Measurements from ENCODE around the gene TAS2R8.
"Not testable (repeated sequence)": the region's sequence is repeated elsewhere in the genome, so short reads cannot be mapped to it uniquely, and the experiment has no call there.

The TAS2R8 gene, protein sequence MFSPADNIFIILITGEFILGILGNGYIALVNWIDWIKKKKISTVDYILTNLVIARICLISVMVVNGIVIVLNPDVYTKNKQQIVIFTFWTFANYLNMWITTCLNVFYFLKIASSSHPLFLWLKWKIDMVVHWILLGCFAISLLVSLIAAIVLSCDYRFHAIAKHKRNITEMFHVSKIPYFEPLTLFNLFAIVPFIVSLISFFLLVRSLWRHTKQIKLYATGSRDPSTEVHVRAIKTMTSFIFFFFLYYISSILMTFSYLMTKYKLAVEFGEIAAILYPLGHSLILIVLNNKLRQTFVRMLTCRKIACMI

DNA sequence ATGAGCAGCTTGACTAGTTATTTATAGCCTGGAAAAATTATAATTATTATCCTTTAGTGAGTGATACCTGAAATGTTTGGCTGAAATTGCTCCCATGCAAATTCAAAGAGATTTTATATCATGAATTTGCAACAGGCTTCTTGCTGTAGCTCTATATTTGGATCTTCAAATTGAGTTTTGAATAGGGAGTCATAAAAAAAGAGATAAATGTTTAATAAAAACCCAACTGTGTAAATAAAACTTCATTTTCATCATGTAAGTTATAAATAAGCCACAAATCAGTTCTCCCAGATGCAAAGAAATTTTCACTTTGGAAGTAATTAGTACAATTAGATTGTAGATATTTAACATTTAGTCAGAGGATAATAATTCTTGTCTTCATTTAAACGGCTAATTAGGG lies at the start of gene TAS2R8:
Gene TAS2R8, minus strand, starts transcription at position 101 of the 400 bp plus-strand sequence. CDS start 306 bp downstream, outside the sequence.
- DNase-seq (ENCODE audit: low read depth, low spot score), result no peak
- no peak within 1 kb of the TSS for H3K27ac ChIP-seq

DNA sequence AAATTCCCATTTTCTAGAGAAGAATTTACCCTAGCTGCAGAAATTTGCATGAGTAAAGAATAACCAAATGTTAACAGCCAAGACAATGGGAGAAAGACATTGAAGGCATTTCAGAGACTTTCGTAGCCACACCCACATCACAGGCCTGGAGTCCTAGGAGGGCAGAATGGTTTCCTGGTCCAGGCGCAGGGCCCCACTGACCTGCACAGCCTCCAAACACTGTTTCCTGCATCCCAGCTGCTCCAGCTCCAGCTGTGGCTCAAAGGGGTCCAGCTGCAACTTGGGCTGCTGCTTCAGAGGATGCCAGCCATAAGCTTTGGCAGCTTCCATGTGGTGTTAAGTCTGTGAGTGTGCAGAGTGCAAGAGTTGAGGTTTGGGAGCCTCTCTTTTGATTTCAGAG lies 48.7 kb upstream of the TAS2R8 start:
- H3K27ac ChIP-seq, result no peak overlapping the region

DNA sequence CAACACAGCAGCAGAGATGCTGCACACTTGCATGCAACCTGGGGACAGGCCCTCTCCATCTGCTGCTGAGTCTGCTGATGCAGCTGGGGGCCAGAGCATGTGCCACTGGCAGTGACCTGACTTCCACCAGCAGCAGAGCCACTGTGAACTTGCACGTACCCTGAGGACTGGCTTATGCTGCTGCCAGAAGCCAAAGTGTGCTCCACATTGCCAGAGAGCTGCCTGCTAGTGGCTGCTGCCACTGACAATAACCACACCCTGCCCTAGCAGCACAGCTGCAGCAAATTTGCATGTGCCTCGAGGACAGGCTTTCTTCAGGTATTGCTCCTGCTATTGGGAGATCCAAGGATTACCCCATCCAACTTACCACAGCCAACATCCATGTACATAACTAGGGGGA lies 46.7 kb upstream of the TAS2R8 start:
- no peak overlapping the region for H3K27ac ChIP-seq
- DNase-seq (ENCODE audit: low read depth, low spot score), result no peak

More for the DNA sequence above, 48.7 kb upstream of the TAS2R8 start:
- DNase-seq (ENCODE audit: low read depth, low spot score), result no peak

DNA sequence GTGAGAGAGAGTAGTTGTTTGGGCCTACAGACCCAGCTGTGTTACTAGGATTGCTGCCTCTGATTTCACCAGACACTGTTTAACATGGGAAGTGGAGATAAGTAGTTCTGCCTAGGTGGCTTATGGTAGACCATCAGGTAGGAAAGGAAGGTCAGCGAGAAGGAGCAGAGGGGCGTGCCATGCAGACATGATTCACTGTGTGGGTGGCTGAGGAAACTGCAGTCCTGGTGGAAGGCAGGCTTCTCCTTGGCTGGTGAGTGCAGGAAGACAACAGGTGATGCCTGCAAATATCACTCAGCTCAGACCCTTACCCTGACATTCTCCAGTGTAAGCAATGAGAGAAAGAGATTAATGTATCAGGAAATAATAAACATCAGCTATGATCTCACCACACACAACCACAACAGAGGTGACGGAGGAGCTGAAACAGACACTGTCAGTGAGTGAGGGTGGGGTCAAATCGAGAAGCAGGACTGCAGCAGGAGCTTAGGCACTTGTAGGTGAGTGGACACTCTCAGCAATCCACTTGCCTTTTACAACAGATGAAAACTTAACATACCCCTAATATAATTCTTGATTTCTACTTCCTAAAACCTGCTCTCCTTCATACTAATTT lies 44.3 kb upstream of the TAS2R8 start:
- H3K27ac ChIP-seq, result no peak overlapping the region
- DNase-seq (ENCODE audit: low read depth, low spot score), result no peak

DNA sequence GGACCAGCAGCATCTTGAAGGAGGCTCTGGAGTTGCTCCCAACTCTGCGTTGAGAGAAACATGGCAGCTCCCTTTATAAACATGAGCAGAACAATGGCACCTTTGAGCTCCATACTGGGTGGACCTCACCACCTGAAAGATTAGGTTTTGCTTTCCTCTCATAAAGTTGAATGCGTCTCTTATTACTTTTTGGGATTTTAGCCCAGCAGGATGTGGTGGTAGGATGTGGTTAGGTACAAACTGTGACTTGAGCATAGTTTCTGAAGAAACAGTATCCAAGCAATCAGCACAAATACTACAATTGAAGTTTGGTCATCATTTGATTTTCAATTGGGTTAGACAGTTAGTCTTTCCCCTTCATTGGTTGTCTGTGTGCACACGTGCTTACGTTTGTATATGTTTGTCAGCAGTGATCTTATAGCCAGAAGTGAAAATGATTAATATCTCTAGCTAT lies 42.4 kb upstream of the TAS2R8 start, which contains the start of gene PRR4:
Gene PRR4, minus strand, starts transcription at position 51 of the 454 bp plus-strand sequence. Its CDS starts 38 bp downstream, at position 13.
- DNase-seq (ENCODE audit: low read depth, low spot score), result no peak
- H3K27ac ChIP-seq, result no peak within 1 kb of the TSS

DNA sequence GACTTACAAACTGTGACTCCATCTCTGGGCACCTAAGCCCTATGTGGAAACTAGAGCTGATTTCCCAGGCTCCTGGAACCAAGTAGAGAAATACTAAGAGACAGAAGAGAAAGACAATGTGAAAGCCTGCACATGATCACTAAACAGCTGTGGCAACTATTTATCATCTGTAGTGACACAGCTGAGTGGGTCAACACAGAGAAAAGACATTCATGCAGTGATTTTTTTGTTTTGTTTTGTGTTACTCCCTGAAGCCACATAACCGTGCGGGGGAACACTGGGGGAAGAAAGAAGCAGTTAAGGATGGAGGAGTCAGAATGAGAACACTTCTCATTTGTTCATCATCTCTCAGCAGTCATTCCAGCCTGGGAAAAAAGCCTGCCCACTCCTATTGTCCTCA lies 40.7 kb upstream of the TAS2R8 start:
- no peak for DNase-seq (ENCODE audit: low read depth, low spot score)
- H3K27ac ChIP-seq, result no peak overlapping the region

DNA sequence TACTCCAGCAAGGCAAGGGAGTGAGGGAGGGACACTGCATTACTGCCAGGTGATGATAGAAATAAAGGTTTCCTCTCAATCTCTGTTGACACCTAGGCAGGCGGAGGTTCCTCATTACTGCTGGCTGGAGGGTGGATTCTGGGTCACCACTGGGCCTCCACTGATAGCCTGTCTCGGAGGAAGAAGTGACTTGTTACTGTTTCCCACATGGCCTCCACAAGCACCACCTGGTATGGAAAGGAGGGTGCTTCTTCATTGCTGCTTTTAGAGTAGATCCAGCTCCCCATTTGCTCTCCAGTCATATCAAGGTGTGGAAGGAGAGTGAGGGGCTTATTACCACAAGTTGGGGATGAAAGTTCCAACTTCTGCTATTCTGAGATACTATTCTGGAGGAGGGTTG lies 35.8 kb upstream of the TAS2R8 start:
- no peak for DNase-seq (ENCODE audit: low read depth, low spot score)
- H3K27ac ChIP-seq, result no peak overlapping the region

DNA sequence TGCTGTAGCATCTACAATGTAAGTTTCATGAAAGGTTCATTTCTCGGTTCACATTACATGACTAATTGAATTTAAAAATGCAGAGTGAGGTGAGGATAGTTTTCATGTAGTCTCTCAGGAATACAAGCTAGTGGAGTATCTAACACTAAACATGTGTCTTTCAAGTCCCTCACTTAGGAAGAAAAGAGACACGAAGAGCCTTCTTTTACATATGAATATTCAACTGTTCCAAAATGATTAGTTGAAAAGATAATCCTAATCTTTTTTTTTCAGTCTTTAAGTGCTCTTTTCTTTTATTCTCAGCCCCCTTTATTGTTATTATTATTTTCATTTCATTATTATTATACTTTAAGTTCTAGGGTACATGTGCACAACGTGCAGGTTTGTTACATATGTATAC lies 31.4 kb upstream of the TAS2R8 start:
- H3K27ac ChIP-seq, result no peak overlapping the region
- no peak for DNase-seq (ENCODE audit: low read depth, low spot score)

DNA sequence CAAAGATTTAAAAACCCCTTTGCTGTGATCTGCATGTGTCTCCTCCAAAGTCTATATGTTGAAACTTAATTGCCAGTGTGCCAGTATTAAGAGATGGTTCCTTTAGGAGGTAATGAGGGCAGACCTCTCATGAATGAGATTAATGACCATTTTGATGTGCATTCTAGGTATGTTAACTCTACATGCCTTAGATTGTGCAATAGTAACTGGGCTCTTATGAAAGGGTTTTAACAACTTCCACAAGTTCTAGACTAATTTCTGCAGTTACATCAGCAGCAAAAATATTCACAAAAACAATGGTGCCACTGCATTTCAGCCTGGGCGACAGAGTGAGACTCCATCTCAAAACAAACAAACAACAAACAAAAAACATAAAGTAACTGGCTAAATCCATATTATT lies 22.9 kb upstream of the TAS2R8 start:
- H3K27ac ChIP-seq, result no peak overlapping the region
- DNase-seq (ENCODE audit: low read depth, low spot score), result no peak

DNA sequence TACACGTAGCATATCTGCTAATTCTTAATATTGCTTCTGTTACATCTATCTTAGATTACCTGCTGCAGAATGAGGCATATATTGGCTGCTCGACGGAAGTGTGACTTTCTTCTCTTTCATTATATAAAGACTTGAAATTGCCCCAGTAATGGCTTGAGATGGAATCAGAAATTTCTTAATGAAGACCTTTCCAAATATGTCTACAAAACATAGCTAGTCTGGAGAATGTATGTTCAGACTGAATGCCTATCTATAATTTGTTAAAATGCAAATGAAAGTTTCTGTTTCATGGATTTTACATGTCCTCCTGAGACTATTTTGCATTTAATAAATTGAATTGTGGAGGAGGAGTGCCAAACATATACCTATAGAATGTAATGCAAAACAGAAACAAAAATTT lies 19.2 kb upstream of the TAS2R8 start, which contains the start of gene TAS2R10:
Gene TAS2R10, minus strand, starts transcription at position 101 of the 400 bp plus-strand sequence. Its CDS starts 89 bp downstream, at position 12.
- DNase-seq (ENCODE audit: low read depth, low spot score), result no peak
- no peak within 1 kb of the TSS for H3K27ac ChIP-seq

DNA sequence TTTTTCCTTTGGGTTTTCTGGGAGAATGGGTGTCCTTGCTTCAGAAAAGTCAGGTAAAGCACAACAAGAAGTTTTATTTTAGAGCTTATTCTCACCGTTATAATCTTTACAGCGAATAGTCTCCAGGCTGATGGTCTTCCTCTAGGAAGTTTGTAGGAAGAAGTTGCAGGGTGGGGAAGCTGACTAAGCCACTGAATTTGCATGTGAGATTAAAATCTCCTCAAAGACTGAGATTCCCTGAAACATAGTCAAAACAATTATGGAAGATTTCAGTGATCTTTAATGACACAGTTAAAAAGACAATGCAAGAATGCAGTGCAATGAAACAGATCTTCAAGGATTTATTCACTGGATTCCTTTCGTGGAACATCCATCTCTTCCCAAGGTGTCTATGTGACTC lies 17.9 kb upstream of the TAS2R8 start:
- DNase-seq (ENCODE audit: low read depth, low spot score), result no peak
- no peak overlapping the region for H3K27ac ChIP-seq

DNA sequence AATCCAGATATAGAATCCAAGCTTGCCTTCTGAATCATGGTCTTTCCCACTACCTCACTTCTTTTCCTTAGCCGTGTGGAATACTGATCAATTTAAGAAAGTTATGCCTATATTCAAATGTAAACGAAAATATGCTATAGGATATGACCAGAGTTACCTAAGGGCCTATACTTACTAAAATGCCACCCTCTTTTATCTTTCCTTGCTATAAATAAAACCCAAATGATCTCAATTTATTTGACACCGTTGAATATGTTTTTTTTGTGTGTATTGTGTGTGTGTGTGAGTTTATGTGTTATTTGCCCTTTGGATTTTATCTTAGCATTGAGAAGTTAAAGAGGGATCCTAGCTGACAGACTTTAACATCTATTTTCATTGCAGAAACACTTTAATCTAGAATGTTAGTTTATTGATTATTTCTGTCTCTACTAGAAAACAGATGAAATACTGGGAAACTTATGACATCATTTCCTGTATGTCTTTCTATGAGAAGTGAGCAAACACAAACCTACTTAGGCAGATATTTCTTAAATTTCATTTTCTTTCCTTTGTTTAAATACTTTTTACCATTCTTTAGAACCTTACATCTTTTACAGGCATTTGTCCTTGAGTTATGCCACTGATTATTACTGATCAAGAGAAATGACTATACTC lies 4.9 kb upstream of the TAS2R8 start:
- no peak for DNase-seq (ENCODE audit: low read depth, low spot score)
- H3K27ac ChIP-seq, result no peak overlapping the region

DNA sequence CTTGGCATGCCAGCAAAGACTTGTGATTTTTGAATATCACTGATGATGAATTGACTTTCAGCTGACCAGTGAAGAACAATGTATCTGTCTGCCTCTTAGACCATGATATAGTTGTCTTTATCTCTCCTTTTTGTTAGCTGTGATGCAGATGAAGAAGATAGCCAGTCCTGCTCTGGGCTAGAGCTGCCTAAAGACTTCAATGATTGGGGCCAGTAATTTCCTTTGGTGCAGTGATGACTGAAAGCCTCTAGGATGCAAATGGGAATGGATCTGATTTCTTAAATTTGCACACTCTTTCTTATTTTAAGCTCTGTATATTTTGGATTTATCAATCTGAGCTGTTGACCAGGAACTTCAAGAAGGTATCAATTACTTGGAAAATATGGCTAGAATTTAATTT lies 3.0 kb upstream of the TAS2R8 start, which contains the start of gene TAS2R9:
Gene TAS2R9, minus strand, starts transcription at position 101 of the 400 bp plus-strand sequence. Its CDS starts 93 bp downstream, at position 8.
- H3K27ac ChIP-seq, result no peak within 1 kb of the TSS
- no peak for DNase-seq (ENCODE audit: low read depth, low spot score)

DNA sequence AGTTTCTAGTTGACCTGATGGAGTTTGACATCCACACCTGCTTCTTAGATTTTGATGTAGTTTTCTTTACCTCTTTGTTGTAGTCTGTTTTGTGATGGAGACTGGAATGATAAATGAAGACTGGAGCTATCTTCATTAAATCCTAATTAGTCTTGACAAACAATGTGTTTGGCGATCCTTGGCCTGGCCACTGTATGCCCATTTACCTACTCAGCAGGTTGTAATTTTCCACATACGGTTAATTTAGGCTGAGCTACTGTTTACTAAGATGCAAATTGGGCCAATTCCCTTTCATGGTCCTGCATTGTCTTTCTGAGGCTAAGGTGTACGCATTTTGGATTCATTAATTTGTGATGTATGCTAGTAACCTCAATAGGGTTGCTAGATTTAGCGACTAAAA lies 4.5 kb downstream of the TAS2R8 start, which contains the start of gene TAS2R7:
Gene TAS2R7, minus strand, starts transcription at position 41 of the 400 bp plus-strand sequence. CDS start 57 bp downstream, outside the sequence.
- DNase-seq (ENCODE audit: low read depth, low spot score), result no peak
- no peak within 1 kb of the TSS for H3K27ac ChIP-seq

DNA sequence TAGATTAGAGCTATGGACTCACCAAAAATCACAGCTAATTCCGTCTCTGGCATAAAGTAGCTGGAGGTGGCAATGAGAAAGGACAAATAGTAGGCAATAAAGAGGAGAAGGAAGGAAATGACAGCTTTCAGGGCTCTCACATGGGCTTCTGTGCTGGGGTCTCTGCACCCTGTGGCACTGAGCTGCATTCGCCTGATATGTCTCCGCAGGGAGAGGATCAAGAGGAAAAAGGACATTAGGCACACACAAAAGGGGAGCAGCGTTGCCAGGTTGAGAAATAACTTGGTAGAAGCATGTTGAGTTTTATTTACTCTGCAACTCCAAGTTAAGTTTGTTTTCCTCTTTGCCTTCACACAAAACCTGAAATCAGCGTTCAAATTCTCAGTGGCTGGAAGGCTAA lies 5.3 kb downstream of the TAS2R8 start:
- no peak for DNase-seq (ENCODE audit: low read depth, low spot score)
- H3K27ac ChIP-seq, result no peak overlapping the region

DNA sequence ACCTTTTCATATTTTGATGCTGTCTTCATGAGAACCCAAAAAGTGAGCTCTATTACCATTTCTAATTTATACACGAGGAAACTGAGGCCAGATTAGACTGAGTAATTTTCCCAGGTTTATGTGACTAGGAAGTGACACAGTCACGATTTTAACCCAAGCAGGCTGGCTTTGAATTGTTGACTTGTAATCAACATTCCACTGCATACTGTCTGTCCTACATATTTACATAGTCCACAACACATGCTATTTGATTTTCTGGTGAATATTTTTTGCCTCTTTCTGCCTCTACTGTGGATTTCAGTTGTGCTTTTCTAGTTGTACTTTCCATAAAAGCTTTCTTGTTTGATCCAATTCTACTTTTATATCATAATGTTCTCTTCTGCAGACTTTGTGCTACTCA lies 12.9 kb downstream of the TAS2R8 start:
- no peak overlapping the region for H3K27ac ChIP-seq
- no peak for DNase-seq (ENCODE audit: low read depth, low spot score)

DNA sequence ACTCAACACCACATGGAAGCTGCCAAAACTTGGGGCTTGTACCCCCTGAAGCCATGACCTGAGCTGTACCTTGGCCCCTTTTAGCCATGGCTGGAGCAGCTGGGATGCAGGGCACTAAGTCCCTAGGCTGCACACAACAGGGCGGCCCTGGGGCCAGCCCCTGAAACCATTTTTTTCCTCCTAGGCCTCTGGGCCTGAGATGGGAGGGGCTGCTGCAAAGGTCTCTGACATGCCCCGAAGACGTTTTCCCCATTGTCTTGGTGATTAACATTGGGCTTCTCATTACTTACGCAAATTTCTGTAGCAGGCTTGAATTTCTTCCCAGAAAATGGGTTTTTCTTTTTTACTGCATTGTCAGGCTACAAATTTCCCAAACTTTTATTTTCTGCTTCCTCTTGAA lies 15.3 kb downstream of the TAS2R8 start:
- not testable (repeated sequence) for H3K27ac ChIP-seq; DNase-seq (ENCODE audit: low read depth, low spot score)

DNA sequence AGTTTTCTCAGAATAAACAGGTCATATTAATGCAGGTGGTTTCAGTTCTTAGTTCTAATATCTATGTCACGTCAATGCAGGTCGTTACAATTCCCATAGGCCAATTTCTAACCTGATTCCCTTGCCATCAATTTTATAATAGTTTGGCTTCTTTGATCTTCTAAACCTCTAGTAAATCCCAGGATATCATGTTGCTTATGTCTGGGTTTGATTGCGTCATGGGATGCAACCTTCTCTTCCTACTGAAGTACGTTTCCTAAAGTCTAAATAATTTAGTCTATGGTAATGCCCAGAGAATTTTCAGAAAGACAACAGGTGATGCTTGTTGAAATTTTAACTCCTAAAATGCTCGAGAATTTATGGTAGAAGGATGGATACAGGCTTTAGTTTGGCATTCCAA lies 23.8 kb downstream of the TAS2R8 start:
- DNase-seq (ENCODE audit: low read depth, low spot score), result no peak
- H3K27ac ChIP-seq, result no peak overlapping the region

DNA sequence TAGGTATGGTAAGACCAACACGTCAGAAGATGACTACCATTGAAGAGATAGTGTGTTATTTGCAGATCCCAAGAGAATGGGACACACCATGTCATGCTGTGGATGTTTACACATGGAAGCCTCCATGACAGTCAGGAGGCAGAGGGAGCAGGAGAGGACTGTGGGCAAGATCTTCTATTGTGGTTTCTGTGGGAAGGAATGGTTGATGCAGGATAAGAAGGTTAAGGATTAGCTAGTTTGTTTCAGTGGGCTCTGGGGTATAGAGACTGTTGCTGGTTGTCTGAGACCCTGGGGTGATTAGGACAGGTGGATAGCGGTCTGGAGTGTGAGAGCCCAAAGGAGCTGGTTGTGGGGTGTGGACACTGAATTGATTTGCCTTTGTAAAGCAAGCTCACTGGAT lies 28.0 kb downstream of the TAS2R8 start:
- no peak overlapping the region for H3K27ac ChIP-seq
- no peak for DNase-seq (ENCODE audit: low read depth, low spot score)

DNA sequence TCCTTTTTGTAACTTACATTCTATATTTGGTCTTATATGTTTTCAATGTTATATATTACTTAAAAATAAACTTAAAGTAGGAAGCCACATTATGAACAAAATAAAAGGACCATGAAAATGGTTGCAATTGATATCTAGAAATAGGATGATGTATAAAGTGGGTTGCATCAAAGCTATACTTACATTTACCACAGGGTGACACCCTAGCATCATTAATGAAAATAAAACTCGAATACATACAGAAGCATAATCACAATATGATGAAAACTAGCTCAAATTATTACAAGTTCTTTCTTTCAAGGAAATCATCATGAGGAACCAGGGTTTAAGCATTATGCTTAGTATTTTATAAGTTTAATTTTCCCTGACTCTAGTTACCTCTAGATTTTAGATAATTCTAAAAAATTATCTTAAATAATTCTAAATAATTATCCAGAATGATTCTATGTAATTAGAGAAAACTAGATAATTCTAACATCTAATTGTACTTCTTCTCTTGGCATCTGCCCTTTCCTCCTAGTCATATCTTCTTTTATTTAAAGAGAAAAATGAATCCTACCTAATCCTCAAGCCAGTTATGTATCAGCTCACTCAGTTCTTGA lies 35.9 kb downstream of the TAS2R8 start:
- DNase-seq (ENCODE audit: low read depth, low spot score), result no peak
- no peak overlapping the region for H3K27ac ChIP-seq

DNA sequence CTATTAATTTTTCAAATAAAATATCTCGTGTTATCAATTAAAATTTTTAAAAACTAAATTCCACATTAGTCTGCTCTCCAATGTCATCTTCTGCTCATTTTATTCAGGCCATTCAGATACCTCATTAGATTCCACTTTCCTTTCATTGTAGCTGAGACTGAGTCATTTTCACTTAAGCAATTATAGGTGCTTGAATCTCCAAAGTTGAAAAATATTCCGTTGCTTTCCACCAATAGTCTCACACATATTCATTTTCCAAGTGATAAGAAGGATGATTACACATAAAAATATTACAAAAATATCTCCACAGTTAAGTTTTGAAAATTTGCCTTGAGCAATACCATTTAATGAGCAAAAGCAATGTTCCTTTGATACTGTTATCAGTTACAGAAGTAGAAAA lies 47.4 kb downstream of the TAS2R8 start:
- no peak overlapping the region for H3K27ac ChIP-seq
- DNase-seq (ENCODE audit: low read depth, low spot score), result no peak
